PFSK-1 (cell line): Measurements from ENCODE around the gene OR1M1.

Experiments used
- POLR2AphosphoS5 ChIP-seq: IDR thresholded peaks from 2 replicates; pipeline ENCODE4 v1.6.1; 2012; ENCODE audit warnings: low read depth, mild to moderate bottlenecking, control low read depth, low read length, moderate library complexity
- SIN3A ChIP-seq: IDR thresholded peaks from 2 replicates; pipeline ENCODE4 v1.6.1; 2012; ENCODE audit warnings: mild to moderate bottlenecking, low read length, moderate library complexity, borderline replicate concordance; ENCODE audit not compliant: insufficient read depth
- TAF1 ChIP-seq: IDR thresholded peaks from 2 replicates; pipeline ENCODE4 v1.6.1; 2012; ENCODE audit warnings: low read length, control low read depth, borderline replicate concordance; ENCODE audit not compliant: insufficient read depth
- TF ChIP-seq, protein P1 (sequence below), 2 experiments: IDR thresholded peaks; 2 replicates each; pipeline versions ENCODE4 v1.6.1 to v1.8.0; 2011 to 2012; ENCODE audit warnings: low read depth in 2 of 2, low read length in 2 of 2, control low read depth in 1 of 2, inconsistent platforms in 1 of 2, mild to moderate bottlenecking in 1 of 2, moderate library complexity in 1 of 2; ENCODE audit not compliant: insufficient read depth in 1 of 2

GRCh38 chr19:9060564-9061340, 26.1 kb upstream of the OR1M1 start:
- TF ChIP-seq SIN3A (no peak), TAF1 (no peak), POLR2AphosphoS5 (no peak)
- TF ChIP-seq, protein P1, sequence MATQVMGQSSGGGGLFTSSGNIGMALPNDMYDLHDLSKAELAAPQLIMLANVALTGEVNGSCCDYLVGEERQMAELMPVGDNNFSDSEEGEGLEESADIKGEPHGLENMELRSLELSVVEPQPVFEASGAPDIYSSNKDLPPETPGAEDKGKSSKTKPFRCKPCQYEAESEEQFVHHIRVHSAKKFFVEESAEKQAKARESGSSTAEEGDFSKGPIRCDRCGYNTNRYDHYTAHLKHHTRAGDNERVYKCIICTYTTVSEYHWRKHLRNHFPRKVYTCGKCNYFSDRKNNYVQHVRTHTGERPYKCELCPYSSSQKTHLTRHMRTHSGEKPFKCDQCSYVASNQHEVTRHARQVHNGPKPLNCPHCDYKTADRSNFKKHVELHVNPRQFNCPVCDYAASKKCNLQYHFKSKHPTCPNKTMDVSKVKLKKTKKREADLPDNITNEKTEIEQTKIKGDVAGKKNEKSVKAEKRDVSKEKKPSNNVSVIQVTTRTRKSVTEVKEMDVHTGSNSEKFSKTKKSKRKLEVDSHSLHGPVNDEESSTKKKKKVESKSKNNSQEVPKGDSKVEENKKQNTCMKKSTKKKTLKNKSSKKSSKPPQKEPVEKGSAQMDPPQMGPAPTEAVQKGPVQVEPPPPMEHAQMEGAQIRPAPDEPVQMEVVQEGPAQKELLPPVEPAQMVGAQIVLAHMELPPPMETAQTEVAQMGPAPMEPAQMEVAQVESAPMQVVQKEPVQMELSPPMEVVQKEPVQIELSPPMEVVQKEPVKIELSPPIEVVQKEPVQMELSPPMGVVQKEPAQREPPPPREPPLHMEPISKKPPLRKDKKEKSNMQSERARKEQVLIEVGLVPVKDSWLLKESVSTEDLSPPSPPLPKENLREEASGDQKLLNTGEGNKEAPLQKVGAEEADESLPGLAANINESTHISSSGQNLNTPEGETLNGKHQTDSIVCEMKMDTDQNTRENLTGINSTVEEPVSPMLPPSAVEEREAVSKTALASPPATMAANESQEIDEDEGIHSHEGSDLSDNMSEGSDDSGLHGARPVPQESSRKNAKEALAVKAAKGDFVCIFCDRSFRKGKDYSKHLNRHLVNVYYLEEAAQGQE (IDR thresholded peaks at IDR 0.05; ENCODE audit: insufficient read depth in 1 of 2, low read depth in 2 of 2, low read length in 2 of 2): no peak
